Femur (tissue), 1 donor: ENCODE measurements around the gene MAP4K2.

Experiments
- DNase-seq: peaks from one replicate; pipeline ENCODE4 v3.0.0-alpha.2; 2017

Gene MAP4K2

DNA sequence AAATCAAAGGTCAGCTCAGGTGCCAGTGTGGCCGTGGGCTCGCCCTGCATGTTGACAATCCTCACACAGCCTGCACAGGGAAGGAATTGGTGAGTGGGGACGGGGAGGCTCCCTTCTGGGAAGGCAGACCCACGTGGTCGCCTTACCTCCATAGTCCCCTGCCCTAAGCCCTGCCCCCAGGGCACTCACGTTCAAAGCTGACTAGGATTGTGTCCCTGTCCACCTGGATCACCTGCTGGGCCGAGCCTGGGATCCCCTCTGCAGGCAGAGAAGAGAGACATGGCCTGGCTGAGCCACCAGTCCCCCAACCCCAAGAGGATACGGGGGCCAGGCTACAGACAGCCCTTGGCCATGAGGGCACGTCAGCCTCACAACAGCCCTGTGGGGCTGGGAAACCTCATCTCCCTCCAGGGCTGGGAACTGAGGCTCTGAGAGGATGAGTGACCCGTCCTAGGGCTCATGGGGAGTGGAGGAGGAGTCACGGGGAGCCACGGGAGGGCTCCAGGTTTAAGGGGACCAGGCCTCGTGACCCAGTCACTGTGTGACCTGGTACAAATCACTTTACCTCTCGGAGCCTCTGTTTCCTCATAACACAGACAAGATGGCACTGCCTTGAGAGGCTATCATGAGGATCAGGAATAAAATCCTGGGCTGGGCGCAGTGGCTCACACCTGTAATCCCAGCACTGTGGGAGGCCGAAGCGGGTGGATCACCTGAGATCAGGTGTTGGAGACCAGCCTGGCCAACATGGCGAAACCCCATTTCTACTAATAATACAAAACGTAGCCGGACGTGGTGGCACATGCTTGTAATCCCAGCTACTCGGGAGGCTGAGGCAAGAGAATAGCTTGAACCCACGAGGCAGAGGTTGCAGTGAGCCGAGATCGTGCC lies 12.6 kb downstream of the MAP4K2 start:
- no peak for DNase-seq

DNA sequence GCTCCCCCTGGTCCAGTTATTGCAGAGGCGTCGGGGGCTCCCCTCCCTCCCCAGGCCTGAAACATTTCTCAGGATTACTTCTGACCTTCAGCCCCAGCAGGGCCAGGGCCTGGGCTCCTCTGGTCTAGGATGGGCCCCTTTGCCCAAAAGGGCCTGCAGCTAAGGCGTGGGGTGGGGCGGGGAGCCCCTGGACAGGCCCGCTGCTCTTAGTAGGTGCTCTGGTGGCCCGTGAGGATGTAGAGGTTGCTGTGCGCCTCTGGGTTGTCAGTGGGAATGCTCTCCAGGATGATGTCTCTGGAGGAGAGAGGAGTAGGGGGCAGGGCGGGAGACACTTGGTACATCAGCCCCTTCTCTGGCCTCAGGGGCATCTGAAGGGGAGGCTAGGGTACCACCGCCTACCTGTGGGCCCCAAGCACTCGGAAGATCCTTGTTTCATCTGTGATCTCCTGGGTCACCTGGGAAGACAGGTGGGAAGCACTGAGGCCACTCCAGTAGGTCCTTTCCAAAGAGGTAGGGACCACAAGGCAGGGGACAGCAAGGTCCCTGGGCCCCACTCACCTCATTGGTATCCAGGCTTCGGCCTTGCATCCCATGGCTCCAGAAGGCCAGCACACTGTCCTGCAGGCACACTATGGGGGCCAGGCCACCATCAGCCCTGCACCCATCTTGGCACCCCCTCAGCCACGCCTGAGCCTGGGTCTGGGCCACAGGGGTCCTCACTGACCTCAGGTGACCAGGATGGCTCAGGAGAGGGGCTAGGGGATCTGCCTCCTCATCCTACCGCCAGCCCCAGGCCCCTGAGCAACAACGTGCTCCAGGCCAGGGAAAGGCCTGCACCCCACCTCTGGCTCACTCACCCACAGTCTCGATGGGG lies 13.4 kb downstream of the MAP4K2 start:
- no peak for DNase-seq

DNA sequence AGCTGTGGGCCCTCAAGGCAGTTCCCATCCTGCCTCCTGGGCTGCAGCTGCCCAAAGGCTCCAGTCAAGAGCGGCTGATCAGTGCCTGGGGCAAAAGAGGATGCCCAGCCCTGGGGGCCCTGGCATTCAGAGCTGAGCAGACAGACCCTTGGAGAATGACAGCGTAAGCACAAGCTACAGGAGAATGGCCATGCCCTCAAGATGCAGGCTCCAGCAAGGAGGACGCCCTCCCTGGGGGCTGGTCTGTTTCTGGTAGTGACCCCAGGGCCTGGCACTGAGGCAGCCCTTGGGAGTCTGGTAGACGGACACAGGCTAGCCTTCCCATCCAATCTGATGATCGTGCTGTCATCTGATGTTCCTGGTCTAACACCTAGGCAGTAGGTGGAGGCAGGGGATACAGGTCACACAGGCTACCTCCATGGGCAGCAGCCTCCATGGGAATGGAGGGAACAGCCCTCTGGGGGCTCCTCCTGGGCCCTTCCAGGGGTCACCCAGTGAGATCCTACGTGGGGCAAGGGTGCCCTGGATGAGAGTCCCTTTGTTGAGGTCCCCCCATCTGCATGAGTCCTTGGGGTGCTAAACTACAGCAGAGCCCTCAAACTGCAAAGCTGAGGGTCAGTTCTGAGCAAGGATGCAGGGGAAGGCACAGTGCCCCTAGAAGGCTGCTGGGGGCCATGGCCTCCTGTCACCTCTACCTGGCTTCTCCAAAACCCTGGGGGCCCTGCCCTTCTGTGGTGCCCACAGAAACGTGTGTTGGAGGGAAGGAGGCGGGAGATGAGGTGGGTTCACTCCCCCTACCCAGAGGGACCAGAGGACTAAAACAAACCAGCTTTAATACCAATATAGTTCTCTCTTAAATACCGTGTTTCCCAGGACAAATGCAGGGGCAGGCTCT lies 14.4 kb downstream of the MAP4K2 start:
- no peak for DNase-seq

DNA sequence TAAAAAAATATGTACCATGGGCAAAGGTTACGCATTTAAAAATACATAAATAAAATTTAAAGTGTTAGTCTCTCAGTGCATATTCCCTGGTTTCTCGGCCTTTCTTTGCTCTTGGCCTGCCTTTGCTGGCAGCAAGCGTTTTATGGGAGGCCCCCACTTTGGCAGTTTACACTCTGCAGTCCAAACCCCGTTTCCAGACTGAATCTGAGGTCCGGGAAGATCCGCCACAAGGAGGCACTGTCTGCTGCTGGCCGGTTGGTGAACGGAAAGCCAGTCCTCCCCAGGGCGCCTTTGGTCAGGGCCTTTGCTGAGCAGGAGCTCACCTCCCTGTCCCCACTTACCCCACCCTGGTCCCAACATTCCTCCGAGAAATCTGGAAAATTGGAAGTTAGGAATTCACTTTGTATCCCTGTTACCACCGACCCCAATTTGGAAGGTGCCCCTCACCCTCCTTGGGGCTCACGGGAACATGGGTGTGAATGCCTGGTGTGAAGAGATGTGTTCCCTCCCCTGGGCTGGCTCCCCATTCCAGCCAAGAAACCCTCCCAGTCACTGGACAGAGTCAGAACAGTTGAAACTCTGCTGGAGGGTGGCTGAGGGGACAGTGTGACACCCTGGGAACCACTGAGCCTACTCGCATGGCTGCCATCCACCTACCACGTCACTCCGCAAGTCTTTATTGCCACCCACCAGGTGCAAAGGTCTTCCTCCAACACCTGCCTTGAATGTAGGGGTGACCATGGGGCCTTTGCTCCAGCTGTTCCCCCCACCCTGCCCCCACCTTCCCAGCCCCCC lies 15.3 kb downstream of the MAP4K2 start:
- DNase-seq, result peak; percentile 73

DNA sequence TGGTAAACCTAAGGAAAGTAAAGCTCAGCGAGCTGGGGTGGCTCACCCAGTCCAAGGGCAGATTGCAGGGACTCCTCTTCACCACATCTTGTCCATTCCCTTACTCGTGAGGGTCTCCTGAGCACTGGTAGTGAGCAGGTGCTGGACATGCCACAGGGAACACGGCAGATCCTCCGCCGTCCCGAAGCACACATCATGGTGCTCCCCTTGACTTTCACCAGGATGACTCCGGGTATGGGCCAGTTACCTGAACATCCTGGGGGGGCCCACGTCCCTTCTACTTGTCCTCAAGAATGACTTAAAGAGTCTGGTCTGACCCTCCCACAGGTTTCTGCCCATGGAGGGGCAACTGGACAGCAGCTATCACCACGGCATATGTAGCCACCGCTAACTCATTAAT lies 16.7 kb downstream of the MAP4K2 start:
- no peak for DNase-seq

DNA sequence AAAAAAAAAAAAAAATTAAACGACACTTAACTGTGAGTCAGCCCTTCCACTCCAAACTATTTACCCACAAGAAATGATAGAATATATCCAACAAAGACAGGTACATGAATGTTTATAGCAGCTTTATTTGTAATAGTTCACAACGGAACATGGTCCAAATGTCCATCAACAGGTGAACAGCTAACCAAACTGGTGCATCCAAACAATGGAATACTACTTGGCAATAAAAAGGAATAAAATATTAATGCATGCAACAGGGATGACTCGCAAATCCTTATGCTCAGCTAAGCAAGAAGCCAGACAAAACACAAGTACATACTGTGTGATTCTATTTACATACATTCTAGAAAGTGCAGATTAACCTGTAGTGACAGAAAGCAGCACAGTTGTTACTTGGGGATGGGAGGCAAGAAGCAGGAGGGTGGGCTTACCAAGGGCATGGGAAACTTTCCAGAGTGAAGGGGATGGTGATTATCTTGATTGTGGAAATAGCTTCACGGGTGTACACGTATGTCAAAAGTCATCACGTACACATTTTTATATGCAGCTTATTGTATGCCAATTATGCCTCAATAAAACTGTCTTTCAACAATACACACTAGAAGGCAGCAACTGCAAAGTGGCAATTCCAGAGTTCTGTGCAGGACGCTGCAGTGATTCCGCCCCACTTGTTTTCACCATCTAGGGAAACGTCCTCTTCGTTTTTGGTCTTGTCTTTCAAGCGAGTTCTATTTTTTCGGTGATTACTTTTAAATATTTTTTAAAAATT lies 18.0 kb downstream of the MAP4K2 start:
- DNase-seq, result no peak

DNA sequence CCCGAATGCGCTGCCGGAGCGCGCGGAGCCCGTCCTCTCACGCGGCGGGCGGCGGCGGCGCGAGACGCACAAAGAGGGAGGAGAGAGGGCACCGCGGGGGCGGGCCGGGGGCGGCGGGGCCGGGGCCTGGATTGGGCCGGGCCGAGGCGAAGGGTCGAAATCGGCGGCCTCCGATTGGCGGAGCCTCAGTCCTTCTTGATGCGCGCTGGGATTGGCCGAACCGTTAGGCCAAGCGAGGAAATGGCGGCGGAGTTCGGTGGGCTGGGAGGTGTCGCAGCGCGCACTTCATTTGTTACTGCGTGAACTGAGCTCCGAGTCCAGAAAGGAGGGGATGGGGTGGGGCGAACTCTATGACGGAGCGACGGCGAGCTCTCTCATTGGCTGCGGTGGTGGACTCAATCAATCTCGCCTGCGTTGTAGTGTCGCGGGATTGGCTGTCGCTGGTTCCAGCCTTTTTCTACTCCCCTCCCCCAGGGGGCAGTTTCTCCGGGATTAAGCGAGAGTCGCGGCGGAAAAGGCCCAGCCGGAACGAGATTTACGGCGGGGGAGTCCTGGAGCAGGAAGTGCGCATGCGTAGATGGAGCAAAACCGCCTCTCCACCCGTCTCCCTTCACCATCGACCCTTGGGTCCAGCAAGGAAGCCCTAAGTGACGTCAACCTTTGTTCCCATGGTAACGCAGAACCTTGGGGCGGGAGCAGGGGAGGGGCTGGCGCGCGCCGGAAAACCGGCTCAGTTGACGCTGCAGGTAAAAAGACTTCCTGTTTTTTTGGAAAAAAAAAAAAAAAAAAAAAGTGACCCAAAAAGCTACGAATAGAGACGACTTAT lies 24.3 kb downstream of the MAP4K2 start, which contains the start of gene SF1:
TSS of gene SF1 (minus strand) at position 70 of the 826 bp plus-strand sequence. CDS start 150 bp downstream, outside the sequence.
- DNase-seq, result peak; percentile 100

DNA sequence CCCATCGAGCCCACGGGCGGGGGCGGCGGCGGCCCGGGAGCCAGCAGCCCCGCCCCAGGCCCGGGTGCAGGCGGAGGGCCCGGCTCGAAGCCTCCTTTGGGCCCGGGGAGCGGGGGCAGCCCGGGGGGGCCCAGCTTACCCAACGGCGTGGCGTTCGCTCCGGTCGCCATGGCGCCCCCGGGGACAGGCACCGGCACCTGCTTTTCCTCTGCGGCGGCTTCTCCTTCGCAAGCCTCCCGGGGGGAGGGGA lies 24.9 kb downstream of the MAP4K2 start:
- DNase-seq, result no peak

DNA sequence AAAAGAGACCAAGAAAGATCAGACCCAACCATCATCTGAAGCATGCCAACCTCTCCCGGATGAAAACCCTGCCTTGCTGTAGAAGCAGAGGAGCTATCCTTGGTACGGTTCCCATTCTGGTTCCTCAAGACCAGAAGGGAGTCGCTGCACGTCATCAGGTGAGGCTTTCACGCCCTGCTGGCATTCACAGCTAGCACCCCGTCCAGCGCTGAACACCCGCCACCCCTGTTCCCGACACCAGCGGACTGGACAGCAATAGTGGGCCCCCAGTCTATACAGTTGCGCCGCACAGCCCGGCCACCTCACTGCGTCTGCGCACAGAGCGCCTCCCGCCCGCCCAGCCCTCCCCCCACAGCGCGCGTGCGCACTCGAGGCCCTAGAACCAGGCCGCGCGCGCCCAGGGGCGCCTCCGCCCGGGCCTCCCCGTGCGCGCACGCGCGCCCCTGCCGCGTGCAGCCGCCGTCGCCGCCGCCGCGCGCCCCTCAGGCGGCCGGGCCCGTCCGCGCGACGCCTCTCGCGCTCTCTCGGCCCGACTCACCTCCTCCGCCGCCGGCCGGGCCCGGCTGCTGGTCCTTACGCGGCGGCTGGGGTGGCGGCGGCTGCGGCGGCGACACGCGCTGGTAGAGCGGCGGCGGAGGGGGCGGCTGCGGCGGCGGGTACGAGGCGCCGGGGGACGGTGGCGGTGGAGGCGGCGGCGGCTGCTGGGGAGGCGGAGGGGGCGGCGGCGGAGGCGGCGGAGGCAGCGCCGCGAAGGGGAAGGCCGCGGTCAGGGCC lies 25.4 kb downstream of the MAP4K2 start:
- DNase-seq, result peak; percentile 93

DNA sequence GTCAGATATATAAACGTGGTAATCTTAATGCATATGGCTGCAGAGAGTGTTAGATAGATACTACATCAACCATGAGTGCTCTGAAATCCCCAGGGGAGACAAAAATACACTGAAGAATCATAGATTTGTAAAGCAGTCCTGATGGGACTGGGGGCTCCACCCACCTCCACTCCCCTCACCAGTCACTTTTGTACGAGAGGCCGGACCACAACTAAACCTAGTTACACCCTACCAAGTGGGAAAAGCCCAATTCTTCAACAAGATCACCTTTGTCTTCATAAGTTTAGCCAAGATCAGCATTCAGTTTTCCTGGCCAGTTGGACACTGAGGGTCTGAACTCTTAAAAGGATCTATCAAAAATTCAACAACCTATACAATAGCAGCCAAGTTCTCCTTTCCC lies 26.1 kb downstream of the MAP4K2 start:
- DNase-seq, result no peak

DNA sequence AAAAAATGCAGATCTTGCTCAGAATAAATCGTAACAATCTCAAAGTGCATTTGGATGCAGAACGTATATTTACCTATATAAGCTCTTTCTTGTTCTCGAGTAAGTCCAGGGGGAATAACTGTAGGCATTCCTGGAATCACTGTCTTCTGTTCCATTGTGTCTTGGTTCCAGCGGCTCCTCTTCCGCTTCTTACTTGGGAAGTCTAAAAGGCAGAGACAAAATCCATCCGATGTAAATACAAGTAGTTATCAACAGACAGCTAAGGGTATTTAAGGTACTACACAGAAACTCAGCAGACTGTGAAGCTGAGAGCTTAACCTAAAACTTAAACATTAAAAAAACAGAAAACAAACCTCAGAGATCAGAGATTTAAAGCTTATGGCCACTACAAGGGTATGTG lies 26.6 kb downstream of the MAP4K2 start:
- no peak for DNase-seq

DNA sequence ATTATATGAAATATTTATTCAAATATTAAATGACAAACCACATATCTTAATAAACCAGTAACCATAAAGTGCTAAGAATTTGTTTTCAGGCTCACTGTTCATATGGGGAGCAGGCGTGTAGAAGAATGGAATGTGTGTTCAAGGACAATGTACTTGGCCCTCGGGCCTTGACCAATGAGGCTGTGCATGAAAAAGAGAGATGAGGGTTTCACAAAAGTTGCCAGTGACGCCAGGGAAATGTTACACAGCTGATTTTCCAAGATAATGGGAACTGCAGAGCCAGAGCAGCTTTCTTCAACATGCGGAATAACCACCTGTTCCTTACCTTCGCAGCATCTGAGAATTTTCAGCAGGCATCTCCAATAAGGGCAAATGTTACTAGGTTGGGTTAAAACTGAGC lies 28.9 kb downstream of the MAP4K2 start:
- DNase-seq, result no peak

DNA sequence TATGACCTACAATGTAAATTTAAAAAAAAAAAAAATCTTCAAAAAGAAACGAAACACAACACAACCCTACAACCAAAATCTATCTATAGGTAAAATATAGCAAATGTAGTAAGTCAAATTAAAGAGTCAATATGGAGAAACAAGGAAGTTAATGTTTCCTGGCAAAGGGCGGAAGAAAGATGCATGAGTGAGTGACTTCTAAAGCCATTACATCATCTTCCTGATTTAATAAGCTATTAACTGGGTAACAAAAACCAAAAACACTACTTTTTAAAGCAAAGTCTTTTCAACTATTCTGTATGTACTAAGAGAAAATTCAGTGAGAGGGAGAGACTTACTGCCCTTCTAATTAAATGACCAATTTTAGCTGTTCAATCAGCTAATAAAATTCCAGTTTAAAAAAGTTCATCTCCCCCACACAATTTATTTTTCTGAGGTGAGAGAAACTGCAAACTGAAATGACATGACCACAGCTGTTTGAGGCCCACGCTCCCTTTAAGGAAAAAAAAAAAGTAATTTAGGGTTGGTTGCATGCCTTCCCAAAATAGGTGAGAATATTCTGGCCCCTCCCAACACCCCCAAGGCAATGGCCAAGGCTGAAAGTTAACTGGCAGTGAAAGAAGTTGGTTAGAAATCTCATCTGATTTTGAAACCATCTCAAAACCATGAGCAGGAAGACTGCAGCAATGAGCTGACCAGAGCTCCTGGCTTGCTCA lies 30.6 kb downstream of the MAP4K2 start:
- DNase-seq, result no peak

DNA sequence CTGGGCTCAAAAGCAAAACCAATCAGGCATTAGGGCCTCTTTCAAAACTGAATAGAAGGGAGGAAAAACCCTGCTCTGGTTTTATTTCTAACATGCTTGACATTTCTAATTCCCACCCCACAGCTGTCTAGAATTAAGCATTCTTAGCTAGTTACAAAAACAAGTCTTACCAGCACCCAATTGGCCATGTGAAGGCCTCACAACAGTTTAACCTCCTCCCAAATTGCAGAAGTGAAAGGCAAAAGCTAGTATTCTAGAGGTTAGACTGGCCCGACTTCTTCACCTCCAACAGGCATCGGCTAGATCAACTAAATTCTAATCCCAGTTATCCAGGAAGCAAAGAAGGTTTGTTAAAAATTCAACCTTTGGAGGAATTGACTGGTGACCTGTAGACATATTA lies 31.2 kb downstream of the MAP4K2 start:
- no peak for DNase-seq

DNA sequence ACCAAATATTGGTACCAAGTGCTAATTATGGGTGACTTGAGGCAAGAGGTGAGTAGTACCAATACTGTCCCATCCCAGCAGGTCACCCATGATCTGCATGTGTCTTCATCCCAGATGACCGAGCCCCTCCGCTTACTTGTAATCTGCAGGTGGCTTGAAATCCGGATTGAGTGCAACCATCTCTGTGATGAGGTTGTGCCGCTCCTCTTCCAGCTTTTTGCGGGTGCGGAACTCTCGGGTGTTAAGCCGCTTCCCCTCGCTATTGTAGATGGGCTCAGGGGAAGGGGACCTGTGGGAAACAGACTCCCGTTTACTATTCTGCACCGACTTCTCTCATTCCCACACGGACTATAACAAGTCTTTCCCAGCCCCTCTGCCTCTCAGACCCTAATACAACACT lies 32.9 kb downstream of the MAP4K2 start:
- no peak for DNase-seq

DNA sequence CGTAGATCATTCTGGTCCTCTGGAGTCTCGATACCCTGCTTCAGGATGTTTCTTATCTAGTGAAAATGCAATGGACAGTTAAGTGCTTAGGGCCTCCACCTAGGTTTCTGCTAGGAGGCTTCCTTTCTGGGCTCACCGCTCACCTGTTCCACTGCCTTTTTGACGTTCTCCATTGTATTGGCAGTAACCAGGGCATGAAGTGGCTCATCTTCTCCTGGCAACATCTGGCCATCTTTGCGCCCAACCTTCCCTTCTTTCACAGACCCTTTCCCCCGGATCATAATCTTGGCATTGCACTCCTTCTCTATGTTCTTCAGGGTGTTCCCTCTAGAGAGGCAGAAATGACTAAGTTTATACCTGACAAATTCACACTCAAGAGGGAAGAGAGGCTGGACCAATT lies 33.7 kb downstream of the MAP4K2 start:
- no peak for DNase-seq

DNA sequence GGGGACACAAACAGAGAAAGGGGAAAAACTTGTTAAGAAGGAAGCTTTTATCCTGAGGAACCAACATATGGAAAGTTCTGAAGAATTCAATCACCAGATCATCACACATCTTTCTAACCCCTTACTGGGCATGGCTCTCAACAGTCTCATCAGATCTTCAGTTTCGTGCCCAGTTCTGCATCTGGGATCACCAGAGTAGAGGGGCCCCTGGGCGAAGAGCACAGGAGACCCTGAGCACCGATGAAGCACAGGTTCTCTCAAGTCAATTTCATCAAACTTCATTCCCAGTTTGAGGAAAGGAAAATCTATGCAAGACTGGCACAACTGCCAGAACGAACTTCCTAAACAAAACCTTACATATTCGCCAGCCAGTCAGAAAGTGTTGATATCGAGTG lies 34.7 kb downstream of the MAP4K2 start:
- no peak for DNase-seq

DNA sequence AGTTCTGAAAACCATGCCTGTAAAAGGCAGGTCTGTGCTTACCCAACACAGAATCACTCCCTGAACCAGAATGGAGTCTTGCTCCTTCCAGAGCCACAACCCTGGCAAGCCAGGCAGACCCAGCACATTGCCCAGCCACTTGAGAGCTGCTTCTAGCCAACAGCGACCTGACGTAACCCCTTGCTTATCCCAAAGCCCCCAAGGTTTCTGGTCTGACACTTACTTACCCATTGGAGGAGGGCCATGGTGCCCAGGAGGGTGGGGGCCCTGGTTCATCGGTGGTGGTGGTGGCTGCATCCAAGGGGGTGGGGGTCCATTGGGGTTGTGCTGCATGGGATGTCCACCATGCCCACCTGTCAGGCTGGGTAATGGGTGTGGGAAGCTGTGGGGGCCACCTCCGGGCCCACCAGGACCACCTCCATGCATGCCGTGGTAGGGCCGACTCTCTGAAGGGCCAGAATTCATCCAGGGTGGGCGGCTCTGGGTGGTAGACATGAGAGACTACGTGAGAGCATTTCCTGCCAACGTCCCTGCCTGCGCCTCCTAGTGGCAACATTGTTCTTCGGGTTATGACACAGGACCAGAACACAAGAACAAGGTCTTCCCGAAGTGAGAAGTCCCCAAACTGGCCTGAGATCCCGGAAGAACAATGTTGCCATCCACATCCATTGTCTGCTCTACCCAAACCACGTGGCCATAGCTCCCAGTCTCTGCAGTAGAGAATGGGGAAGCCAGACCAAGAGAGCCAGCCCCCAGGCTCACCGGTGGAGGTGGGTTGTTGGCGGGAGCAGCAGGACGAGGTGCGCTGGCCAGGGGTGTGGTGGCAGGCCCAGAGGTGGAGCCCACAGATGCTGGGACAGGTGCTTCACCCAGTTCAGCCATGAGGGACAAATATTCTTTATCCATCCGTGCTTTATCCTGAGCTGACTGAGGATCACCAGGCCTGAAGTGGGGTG lies 35.4 kb downstream of the MAP4K2 start:
- DNase-seq, result peak; percentile 74
